ENCODE measurements around the gene ARID5B.

The ARID5B gene

GRCh38 chr10:62038609-62039190 is 137.2 kb downstream of the ARID5B start:
- TF ChIP-seq CTCF (IDR thresholded peaks at IDR 0.05; ENCODE audit: low read depth, low read length) = peak; percentile 90
- DNase-seq (ENCODE audit: extremely low read depth, low read depth) = no peak

GRCh38 chr10:62039954-62040353 is 138.5 kb downstream of the ARID5B start:
- no peak for DNase-seq (ENCODE audit: extremely low read depth, low read depth)
- TF ChIP-seq CTCF (IDR thresholded peaks at IDR 0.05; ENCODE audit: low read depth, low read length) = no peak

GRCh38 chr10:62040881-62041280 is 139.4 kb downstream of the ARID5B start:
- no peak for DNase-seq (ENCODE audit: extremely low read depth, low read depth)
- TF ChIP-seq CTCF (IDR thresholded peaks at IDR 0.05; ENCODE audit: low read depth, low read length) = no peak

GRCh38 chr10:62043421-62044021 is 142.0 kb downstream of the ARID5B start:
- DNase-seq (ENCODE audit: extremely low read depth, low read depth) = no peak
- TF ChIP-seq CTCF (IDR thresholded peaks at IDR 0.05; ENCODE audit: low read depth, low read length) = no peak

- no peak for DNase-seq (ENCODE audit: extremely low read depth, low read depth)
- TF ChIP-seq CTCF (IDR thresholded peaks at IDR 0.05; ENCODE audit: low read depth, low read length) = no peak
Observed at GRCh38 chr10:62044566-62044965, 143.1 kb downstream of the ARID5B start.

- no peak for DNase-seq (ENCODE audit: extremely low read depth, low read depth)
Observed at GRCh38 chr10:62045765-62046521, 144.4 kb downstream of the ARID5B start.

More at GRCh38 chr10:62045765-62046521, 144.4 kb downstream of the ARID5B start:
- no peak for TF ChIP-seq CTCF (IDR thresholded peaks at IDR 0.05; ENCODE audit: low read depth, low read length)
